LNCaP clone FGC (cell line): Measurements from ENCODE around the gene CLEC12A.
"Not testable (repeated sequence)": the region's sequence is repeated elsewhere in the genome, so short reads cannot be mapped to it uniquely, and the experiment has no call there.

Source experiments
- DNase-seq: peaks from one replicate; pipeline ENCODE4 v3.0.0-alpha.2; 2011; ENCODE audit warnings: low read depth
- H3K4me3 ChIP-seq: 2 replicates; pipeline ENCODE4 v1.5.1; 2011; ENCODE audit warnings: mild to moderate bottlenecking, low read depth, low read length, control low read depth
- TF ChIP-seq, protein P1 (sequence below): IDR thresholded peaks from 2 replicates; pipeline ENCODE4 v1.5.1; 2012; ENCODE audit warnings: mild to moderate bottlenecking; ENCODE audit not compliant: control insufficient read depth, insufficient read depth; ENCODE audit errors: extremely low read depth

Gene CLEC12A

DNA sequence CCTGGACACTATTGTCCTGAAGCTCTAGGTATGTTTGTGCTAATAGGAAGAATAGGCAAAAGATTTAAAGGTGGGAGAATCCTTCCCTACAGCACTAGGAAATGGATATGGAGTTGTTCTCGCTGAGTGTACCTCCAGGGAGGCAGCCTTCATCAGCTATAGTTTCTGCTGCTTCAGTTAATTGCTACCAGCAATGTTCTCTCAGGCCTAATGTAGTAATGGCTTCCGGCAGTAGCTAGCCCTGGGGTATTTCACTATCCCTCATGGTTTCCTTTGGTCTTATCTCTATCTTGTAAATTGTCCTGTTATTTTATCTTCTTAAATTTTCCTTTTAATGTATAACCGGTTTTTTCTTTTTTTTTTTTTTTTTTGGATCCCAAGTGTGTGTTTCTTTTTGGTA, 9.3 kb upstream of the CLEC12A start:
- no peak overlapping the region for H3K4me3 ChIP-seq
- TF ChIP-seq, protein P1, sequence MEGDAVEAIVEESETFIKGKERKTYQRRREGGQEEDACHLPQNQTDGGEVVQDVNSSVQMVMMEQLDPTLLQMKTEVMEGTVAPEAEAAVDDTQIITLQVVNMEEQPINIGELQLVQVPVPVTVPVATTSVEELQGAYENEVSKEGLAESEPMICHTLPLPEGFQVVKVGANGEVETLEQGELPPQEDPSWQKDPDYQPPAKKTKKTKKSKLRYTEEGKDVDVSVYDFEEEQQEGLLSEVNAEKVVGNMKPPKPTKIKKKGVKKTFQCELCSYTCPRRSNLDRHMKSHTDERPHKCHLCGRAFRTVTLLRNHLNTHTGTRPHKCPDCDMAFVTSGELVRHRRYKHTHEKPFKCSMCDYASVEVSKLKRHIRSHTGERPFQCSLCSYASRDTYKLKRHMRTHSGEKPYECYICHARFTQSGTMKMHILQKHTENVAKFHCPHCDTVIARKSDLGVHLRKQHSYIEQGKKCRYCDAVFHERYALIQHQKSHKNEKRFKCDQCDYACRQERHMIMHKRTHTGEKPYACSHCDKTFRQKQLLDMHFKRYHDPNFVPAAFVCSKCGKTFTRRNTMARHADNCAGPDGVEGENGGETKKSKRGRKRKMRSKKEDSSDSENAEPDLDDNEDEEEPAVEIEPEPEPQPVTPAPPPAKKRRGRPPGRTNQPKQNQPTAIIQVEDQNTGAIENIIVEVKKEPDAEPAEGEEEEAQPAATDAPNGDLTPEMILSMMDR: no peak
- no peak for DNase-seq

GRCh38 chr12:9969673-9970072, 1.5 kb upstream of the CLEC12A start:
- H3K4me3 ChIP-seq: no peak overlapping the region
- TF ChIP-seq, protein P1: no peak
- DNase-seq: peak; percentile 11

GRCh38 chr12:9973949-9974348, 2.7 kb downstream of the CLEC12A start:
- H3K4me3 ChIP-seq: no peak overlapping the region
- TF ChIP-seq, protein P1: no peak
- no peak for DNase-seq

DNA sequence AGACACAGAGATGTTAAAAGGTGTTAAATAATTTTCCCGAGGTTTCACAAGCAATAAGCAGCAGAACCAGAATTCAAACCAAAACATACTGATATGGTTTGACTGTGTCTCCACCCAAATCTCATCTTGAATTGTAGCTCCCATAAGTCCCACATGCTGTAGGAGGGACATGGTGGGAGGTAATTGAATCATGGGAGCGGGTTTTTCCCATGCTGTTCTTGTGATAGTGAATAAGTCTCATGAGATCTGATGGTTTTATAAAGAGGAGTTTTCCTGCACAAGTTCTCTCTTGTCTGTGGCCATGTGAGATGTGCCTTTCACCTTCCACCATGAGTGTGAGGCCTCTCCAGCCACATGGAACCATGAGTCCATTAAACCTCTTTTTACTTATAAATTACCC, 3.5 kb downstream of the CLEC12A start:
- DNase-seq: not testable (repeated sequence)

DNA sequence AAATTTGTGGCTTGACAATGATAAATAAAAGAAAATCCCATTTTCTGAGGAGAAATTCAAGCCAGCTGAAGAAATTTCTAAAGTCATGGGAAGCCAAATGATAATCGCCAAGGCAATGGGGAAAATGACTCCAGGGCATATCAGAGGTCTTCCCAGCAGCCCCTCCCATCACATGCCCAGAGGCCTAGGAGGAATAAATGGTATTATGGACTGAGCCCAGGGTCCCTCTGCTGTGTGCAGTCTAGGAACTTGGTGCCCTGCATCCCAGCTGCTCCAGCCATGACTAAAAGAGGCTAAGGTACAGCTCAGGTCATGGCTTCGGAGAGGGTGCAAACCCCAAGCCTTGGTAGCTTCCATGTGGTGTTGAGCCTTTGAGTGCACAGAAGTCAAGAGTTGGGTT, 4.4 kb downstream of the CLEC12A start:
- no peak overlapping the region for H3K4me3 ChIP-seq
- DNase-seq: no peak
- TF ChIP-seq, protein P1: no peak

More for the DNA sequence above, 3.5 kb downstream of the CLEC12A start:
- H3K4me3 ChIP-seq: not testable (repeated sequence)

- H3K4me3 ChIP-seq, DNase-seq: not testable (repeated sequence)
Observed at GRCh38 chr12:9976626-9977025, 5.4 kb downstream of the CLEC12A start.

- H3K4me3 ChIP-seq: no peak overlapping the region
- no peak for DNase-seq
- TF ChIP-seq, protein P1: no peak
Observed at GRCh38 chr12:9977916-9978315, 6.7 kb downstream of the CLEC12A start.

GRCh38 chr12:9980126-9980525, 8.9 kb downstream of the CLEC12A start:
- DNase-seq: no peak
- TF ChIP-seq, protein P1: no peak
- H3K4me3 ChIP-seq: no peak overlapping the region
